Mesendoderm (in vitro differentiated cells): ENCODE results near the gene EIF2B1.

ENCODE experiments used
- DNase-seq: peaks from one replicate; pipeline ENCODE4 v3.0.0; 2013
- H2AK5ac ChIP-seq: 2 replicates; pipeline ENCODE4 v1.6.1; 2013; ENCODE audit warnings: low read length, inconsistent platforms
- H2BK120ac ChIP-seq: 2 replicates; pipeline ENCODE4 v1.6.1; 2013; ENCODE audit warnings: low read depth, mild to moderate bottlenecking, low read length, moderate library complexity, mixed read lengths
- H2BK15ac ChIP-seq: replicated peaks from 2 replicates; pipeline ENCODE4 v1.6.1; 2013; ENCODE audit warnings: low read depth, mild to moderate bottlenecking, moderate library complexity
- H2BK5ac ChIP-seq: 2 replicates; pipeline ENCODE4 v1.6.1; 2013; ENCODE audit warnings: low read length, inconsistent platforms
- H3K18ac ChIP-seq: 2 replicates; pipeline ENCODE4 v1.6.1; 2013; ENCODE audit warnings: mild to moderate bottlenecking, low read length, mixed read lengths
- H3K23ac ChIP-seq: one replicate; pipeline ENCODE4 v1.6.1; 2013; ENCODE audit warnings: low read length
- H3K27ac ChIP-seq: 2 replicates; pipeline ENCODE4 v1.5.1; 2013; ENCODE audit warnings: low read depth, mild to moderate bottlenecking, inconsistent platforms, low read length, moderate library complexity
- H3K27me3 ChIP-seq: 2 replicates; pipeline ENCODE4 v1.6.1; 2013; ENCODE audit warnings: low read length, control low read depth, mild to moderate bottlenecking, inconsistent platforms; ENCODE audit not compliant: insufficient read depth, poor library complexity
- H3K36me3 ChIP-seq: 2 replicates; pipeline ENCODE4 v1.6.1; 2013; ENCODE audit warnings: low read length, inconsistent platforms; ENCODE audit not compliant: control insufficient read depth, insufficient read depth
- H3K4ac ChIP-seq: one replicate; pipeline ENCODE4 v1.6.1; 2013; ENCODE audit warnings: low read depth, mild to moderate bottlenecking, low read length, moderate library complexity
- H3K4me1 ChIP-seq: 2 replicates; pipeline ENCODE4 v1.6.1; 2013; ENCODE audit warnings: low read depth, low read length, inconsistent platforms; ENCODE audit not compliant: control insufficient read depth
- H3K4me2 ChIP-seq: 2 replicates; pipeline ENCODE4 v1.6.1; 2013; ENCODE audit warnings: low read length
- H3K4me3 ChIP-seq: 2 replicates; pipeline ENCODE4 v1.5.1; 2013; ENCODE audit warnings: mild to moderate bottlenecking, low read length
- H3K56ac ChIP-seq: one replicate; pipeline ENCODE4 v1.6.1; 2013; ENCODE audit warnings: low read length
- H3K79me1 ChIP-seq: 2 replicates; pipeline ENCODE4 v1.6.1; 2013; ENCODE audit warnings: low read length, inconsistent platforms
- H3K79me2 ChIP-seq: 2 replicates; pipeline ENCODE4 v1.6.1; 2013; ENCODE audit warnings: mild to moderate bottlenecking, low read length; ENCODE audit not compliant: control insufficient read depth, insufficient read depth
- H3K9ac ChIP-seq: 2 replicates; pipeline ENCODE4 v1.6.1; 2013; ENCODE audit warnings: low read length, inconsistent platforms
- H4K5ac ChIP-seq: one replicate; pipeline ENCODE4 v1.6.1; 2013; ENCODE audit warnings: low read length
- H4K8ac ChIP-seq: one replicate; pipeline ENCODE4 v1.6.1; 2013; ENCODE audit warnings: low read depth, mild to moderate bottlenecking, control low read depth, low read length, moderate library complexity
- WGBS: extraction: QIAGEN DNeasy Blood & Tissue Kit; methylation state at CpG from one replicate; pipeline ENCODE4 v1.1.7; 2013; ENCODE audit warnings: low lambda C conversion rate, missing lambda C conversion rate; ENCODE audit not compliant: insufficient coverage; ENCODE audit errors: extremely low coverage; 5-methylcytosine and 5-hydroxymethylcytosine counted together

Gene EIF2B1

DNA sequence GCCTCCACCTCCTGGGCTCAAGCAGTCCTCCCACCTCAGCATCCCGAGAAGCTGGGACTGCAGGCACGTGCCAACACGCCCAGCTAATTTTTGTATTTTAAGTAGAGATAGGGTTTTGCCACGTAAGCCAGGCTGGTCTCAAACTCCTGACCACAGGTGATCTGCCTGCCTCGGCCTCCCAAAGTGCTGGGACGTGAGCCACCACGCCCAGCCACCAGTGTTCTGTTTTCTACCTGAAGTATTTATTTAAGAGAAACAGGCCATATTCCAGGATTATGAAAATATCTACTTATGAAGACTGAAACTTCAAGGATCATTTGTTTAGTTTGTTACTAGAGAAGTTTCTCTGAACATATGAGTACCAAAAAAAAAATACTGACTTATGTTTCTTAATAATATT, 10.4 kb upstream of the EIF2B1 start:
- Histone ChIP-seq H4K8ac (no peak overlapping the region), H2BK120ac (no peak overlapping the region), H3K4me1 (no peaks in the 10 kb centered on the region), H3K18ac (no peak overlapping the region), H3K56ac (no peak overlapping the region), H2AK5ac (no peak overlapping the region), H3K79me2 (no peaks in the 10 kb centered on the region), H3K79me1 (no peaks in the 10 kb centered on the region), H3K23ac (no peak overlapping the region), H2BK15ac (no peak overlapping the region), H3K4me3 (no peak overlapping the region), H3K4ac (no peak overlapping the region), H3K27me3 (no peaks in the 10 kb centered on the region), H3K9ac (no peak overlapping the region), H3K36me3 (peaks cover 5% of the 10 kb centered on the region), H3K4me2 (no peak overlapping the region), H4K5ac (no peak overlapping the region), H2BK5ac (no peak overlapping the region), H3K27ac (no peak overlapping the region)
- DNase-seq: no peak
- no CpG with 5 or more reads among the region's 7 CpGs for WGBS

DNA sequence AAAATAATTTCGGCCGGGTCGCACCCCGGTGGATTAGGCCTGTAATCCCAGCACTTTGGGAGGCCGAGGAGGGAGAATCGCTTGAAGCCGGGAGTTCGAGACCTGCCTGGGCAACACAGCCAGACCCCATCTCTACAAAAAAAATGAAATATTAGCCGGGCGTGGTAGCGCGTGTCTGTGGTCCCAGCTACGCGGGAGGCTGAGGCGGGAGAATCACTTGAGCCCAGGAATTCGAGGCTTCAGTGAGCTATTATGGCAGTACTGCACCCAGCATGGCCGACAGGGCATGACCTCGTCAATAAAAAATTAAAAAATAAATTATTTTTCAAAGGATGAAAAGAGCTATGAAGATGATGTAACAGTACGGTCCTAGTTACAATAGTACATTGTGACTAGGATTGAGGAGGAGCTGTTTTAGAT, 666 bp upstream of the EIF2B1 start:
- H3K79me1 ChIP-seq: peaks cover 9% of the 10 kb centered on the region

GRCh38 chr12:123621619-123622530, 11.6 kb downstream of the EIF2B1 start:
- Histone ChIP-seq H3K18ac (no peak overlapping the region), H3K4me2 (no peak overlapping the region), H2BK120ac (no peak overlapping the region), H3K4me3 (no peak overlapping the region), H2AK5ac (no peak overlapping the region), H3K79me1 (no peaks in the 10 kb centered on the region), H4K5ac (no peak overlapping the region), H2BK5ac (no peak overlapping the region), H4K8ac (no peak overlapping the region), H3K56ac (no peak overlapping the region), H3K4ac (no peak overlapping the region), H3K27me3 (no peaks in the 10 kb centered on the region), H2BK15ac (no peak overlapping the region), H3K79me2 (no peaks in the 10 kb centered on the region), H3K27ac (no peak overlapping the region), H3K23ac (no peak overlapping the region), H3K9ac (no peak overlapping the region), H3K4me1 (no peaks in the 10 kb centered on the region), H3K36me3 (peaks cover 24% of the 10 kb centered on the region)
- WGBS: no CpG with 5 or more reads among the region's 15 CpGs
- no peak for DNase-seq

More for the DNA sequence above, 666 bp upstream of the EIF2B1 start:
- Histone ChIP-seq H2BK120ac (no peak overlapping the region), H2BK5ac (no peak overlapping the region), H3K4me1 (peaks cover 4% of the 10 kb centered on the region), H3K36me3 (peaks cover 1% of the 10 kb centered on the region), H3K9ac (peak overlapping the region; percentile 87), H2AK5ac (no peak overlapping the region), H3K4me3 (peak overlapping the region; percentile 73), H3K4ac (peak overlapping the region; percentile 57), H4K8ac (peak overlapping the region; percentile 77), H2BK15ac (no peak overlapping the region), H3K18ac (no peak overlapping the region), H3K27ac (no peak overlapping the region), H3K79me2 (peaks cover 12% of the 10 kb centered on the region), H3K23ac (no peak overlapping the region), H3K27me3 (no peaks in the 10 kb centered on the region), H4K5ac (no peak overlapping the region), H3K56ac (peak overlapping the region; percentile 88), H3K4me2 (peak overlapping the region; percentile 77)
- WGBS: 100% methylated on average over 1 of the region's 19 CpGs
- peak; percentile 16 for DNase-seq

DNA sequence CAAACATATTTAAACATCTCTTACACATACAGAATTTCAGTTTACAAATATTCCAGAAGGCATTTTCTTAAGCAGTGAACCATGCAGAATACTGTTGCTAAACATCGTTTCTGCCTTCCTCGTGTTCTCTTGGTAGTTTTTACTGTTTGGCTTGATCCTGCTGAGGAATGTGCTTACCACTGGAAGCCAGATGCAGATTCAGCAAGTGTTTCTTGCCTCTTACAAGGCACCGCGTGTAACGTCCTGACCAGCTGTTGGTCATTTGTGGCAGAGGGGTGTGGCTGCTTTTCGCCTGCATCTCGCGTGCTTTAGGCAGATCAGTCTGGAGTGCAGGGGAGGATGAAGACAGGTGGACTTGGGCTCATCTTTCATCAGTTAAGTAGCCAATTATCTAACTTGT, 12.4 kb downstream of the EIF2B1 start:
- Histone ChIP-seq H3K27me3 (no peaks in the 10 kb centered on the region), H3K36me3 (peaks cover 21% of the 10 kb centered on the region)
- no peak for DNase-seq

DNA sequence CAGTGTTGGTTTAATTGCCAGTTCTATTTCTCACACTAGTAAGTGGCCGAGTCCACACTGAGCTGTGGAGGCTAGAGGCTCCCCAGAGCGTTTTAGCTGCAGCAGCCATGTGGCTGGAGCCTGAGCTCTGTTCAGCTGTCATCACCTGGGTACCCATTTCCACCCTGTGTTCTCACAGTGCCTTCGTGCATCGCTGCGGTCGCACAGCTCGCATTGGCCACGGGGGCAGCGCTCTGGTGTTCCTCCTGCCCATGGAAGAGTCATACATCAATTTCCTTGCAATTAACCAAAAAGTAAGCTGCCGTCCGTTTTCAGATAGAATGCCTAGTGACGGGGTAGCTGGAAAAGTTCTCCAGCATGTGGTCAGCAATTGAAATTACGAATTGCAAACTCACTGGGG, 15.9 kb downstream of the EIF2B1 start:
- DNase-seq: no peak
- Histone ChIP-seq H3K9ac (no peak overlapping the region), H3K79me2 (no peaks in the 10 kb centered on the region), H3K27me3 (no peaks in the 10 kb centered on the region), H2BK120ac (no peak overlapping the region), H3K4me3 (no peak overlapping the region), H3K56ac (no peak overlapping the region), H3K27ac (no peak overlapping the region), H3K79me1 (peaks cover 2% of the 10 kb centered on the region), H3K18ac (no peak overlapping the region), H4K5ac (no peak overlapping the region), H3K23ac (no peak overlapping the region), H2AK5ac (no peak overlapping the region), H2BK5ac (no peak overlapping the region), H2BK15ac (no peak overlapping the region), H4K8ac (no peak overlapping the region), H3K4ac (no peak overlapping the region), H3K4me1 (no peaks in the 10 kb centered on the region), H3K36me3 (peaks cover 34% of the 10 kb centered on the region), H3K4me2 (no peak overlapping the region)
- WGBS: no CpG with 5 or more reads among the region's 13 CpGs

More for the DNA sequence above, 12.4 kb downstream of the EIF2B1 start:
- H3K27ac ChIP-seq: no peak overlapping the region
- H3K4me3 ChIP-seq: no peak overlapping the region
- no peak overlapping the region for H3K9ac ChIP-seq
- H3K56ac ChIP-seq: no peak overlapping the region
- no peaks in the 10 kb centered on the region for H3K79me2 ChIP-seq
- H4K8ac ChIP-seq: no peak overlapping the region
- no peak overlapping the region for H3K4me2 ChIP-seq
- no peaks in the 10 kb centered on the region for H3K4me1 ChIP-seq
- no peak overlapping the region for H3K23ac ChIP-seq
- no CpG with 5 or more reads among the region's 8 CpGs for WGBS
- H2BK120ac ChIP-seq: no peak overlapping the region
- no peak overlapping the region for H2AK5ac ChIP-seq
- H3K18ac ChIP-seq: no peak overlapping the region
- no peak overlapping the region for H4K5ac ChIP-seq
- H3K79me1 ChIP-seq: no peaks in the 10 kb centered on the region
- H3K4ac ChIP-seq: no peak overlapping the region
- no peak overlapping the region for H2BK15ac ChIP-seq
- H2BK5ac ChIP-seq: no peak overlapping the region
